Hepatocyte (in vitro differentiated cells): Measurements from ENCODE around the gene FLII.
"Not testable (repeated sequence)": the region's sequence is repeated elsewhere in the genome, so short reads cannot be mapped to it uniquely, and the experiment has no call there.

Experiments
- EZH2 ChIP-seq: fragments of 200-600 bp; sonication (generic); IDR thresholded peaks from 2 replicates; pipeline ENCODE4 v1.6.1; 2016; ENCODE audit warnings: antibody characterized with exemption, mild to moderate bottlenecking, borderline replicate concordance
- TF ChIP-seq, protein P1 (sequence below): fragments of 200-600 bp; sonication (generic); IDR thresholded peaks from 2 replicates; pipeline ENCODE4 v1.5.1; 2016; ENCODE audit warnings: antibody characterized with exemption, mild to moderate bottlenecking; ENCODE audit not compliant: poor library complexity

DNA sequence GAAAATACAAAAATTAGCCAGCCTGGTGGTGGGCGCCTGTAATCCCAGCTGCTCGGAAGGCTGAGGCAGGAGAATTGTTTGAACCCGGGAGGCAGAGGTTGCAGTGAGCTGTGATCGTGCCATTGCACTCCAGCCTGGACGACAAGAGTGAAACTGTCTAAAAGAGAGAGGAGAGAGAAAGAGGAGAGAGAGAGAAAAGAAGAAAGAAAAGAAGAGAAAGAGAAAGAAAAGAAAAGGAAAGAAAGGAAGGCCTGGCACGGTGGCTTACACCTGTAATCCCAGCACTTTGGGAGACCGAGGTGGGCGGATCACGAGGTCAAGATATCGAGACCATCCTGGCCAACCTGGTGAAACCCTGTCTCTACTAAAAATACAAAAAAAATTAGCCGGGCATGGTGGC lies 41.6 kb downstream of the FLII start:
- TF ChIP-seq, protein P1, sequence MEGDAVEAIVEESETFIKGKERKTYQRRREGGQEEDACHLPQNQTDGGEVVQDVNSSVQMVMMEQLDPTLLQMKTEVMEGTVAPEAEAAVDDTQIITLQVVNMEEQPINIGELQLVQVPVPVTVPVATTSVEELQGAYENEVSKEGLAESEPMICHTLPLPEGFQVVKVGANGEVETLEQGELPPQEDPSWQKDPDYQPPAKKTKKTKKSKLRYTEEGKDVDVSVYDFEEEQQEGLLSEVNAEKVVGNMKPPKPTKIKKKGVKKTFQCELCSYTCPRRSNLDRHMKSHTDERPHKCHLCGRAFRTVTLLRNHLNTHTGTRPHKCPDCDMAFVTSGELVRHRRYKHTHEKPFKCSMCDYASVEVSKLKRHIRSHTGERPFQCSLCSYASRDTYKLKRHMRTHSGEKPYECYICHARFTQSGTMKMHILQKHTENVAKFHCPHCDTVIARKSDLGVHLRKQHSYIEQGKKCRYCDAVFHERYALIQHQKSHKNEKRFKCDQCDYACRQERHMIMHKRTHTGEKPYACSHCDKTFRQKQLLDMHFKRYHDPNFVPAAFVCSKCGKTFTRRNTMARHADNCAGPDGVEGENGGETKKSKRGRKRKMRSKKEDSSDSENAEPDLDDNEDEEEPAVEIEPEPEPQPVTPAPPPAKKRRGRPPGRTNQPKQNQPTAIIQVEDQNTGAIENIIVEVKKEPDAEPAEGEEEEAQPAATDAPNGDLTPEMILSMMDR, result not testable (repeated sequence)
- TF ChIP-seq EZH2, result not testable (repeated sequence)
